A549 (cell line): ENCODE data around the gene DLG2. TPM values are rescaled to one million over a fixed set of nuclear protein-coding genes. Genes with fewer than 3 reads are reported as not detected.

Experiments
- ATAC-seq, 2 experiments: fragments of 200-7000 bp in 1 of 2; fragments of >200 bp in 1 of 2; cut with Nextera tagmentation in 1 of 2; cut with Tn5 transposase in 1 of 2; 3 replicates each; pipeline versions ENCODE4 v1.8.0 to v1.9.1; 2018 to 2020; ENCODE audit warnings: mild to moderate bottlenecking in 1 of 2, moderate library complexity in 1 of 2
- CTCF ChIA-PET: fragments of 300-600 bp; sonication (Branson Sonifier 250); formaldehyde crosslinking; extraction: SDS; loops from one replicate; lab custom pipeline; 2021; ENCODE audit warnings: antibody characterized with exemption, inconsistent platforms; lab: Yijun Ruan, JAX
- POLR2A ChIA-PET: fragments of 350-600 bp; formaldehyde crosslinking; extraction: SDS; loops from one replicate; lab custom pipeline; 2021; ENCODE audit warnings: antibody characterized with exemption, inconsistent platforms; lab: Yijun Ruan, JAX
- DNase-seq, 2 experiments: peaks; one replicate each; pipeline versions ENCODE4 v3.0.0 to v3.0.0-alpha.2; 2011 to 2016; ENCODE audit warnings: low read depth in 1 of 2, low spot score in 1 of 2
- FAIRE-seq: peaks from 2 replicates; lab custom pipeline; 2011; peaks lifted over from hg19 to GRCh38; lab: Jason Lieb, UNC
- H3K27ac ChIP-seq, 2 experiments: fragments of >200 bp; sonication (Bioruptor Twin); formaldehyde crosslinking; 3 replicates each; pipeline ENCODE4 v1.5.1; 2016 to 2017
- H3K4me1 ChIP-seq: fragments of >200 bp; sonication (Bioruptor Twin); formaldehyde crosslinking; 3 replicates; pipeline ENCODE4 v1.6.1; 2016
- H3K4me2 ChIP-seq: fragments of >200 bp; sonication (Bioruptor Twin); formaldehyde crosslinking; 3 replicates; pipeline ENCODE4 v1.6.1; 2016
- H3K4me3 ChIP-seq: fragments of >200 bp; sonication (Bioruptor Twin); formaldehyde crosslinking; 3 replicates; pipeline ENCODE4 v1.5.1; 2016
- H3K9me3 ChIP-seq: fragments of >200 bp; sonication (Bioruptor Twin); formaldehyde crosslinking; 3 replicates; pipeline ENCODE4 v1.6.1; 2016
- CBX8 ChIP-seq: fragments of 200-600 bp; sonication (generic); IDR thresholded peaks from 2 replicates; pipeline ENCODE4 v1.6.1; 2016
- EHMT2 ChIP-seq: fragments of 200-600 bp; sonication (generic); IDR thresholded peaks from 2 replicates; pipeline ENCODE4 v1.6.1; 2016; ENCODE audit warnings: antibody characterized with exemption, low read depth, mild to moderate bottlenecking, moderate library complexity
- FOSB ChIP-seq: fragments of 250-450 bp; sonication (Bioruptor Pico); IDR thresholded peaks from 2 replicates; pipeline ENCODE4 v1.5.0; 2020; ENCODE audit warnings: mild to moderate bottlenecking, moderate library complexity
- FOSL2 ChIP-seq, 2 experiments: fragments of 450-650 bp in 1 of 2; fragments of >200 bp in 1 of 2; sonication (Bioruptor Twin) in 1 of 2; formaldehyde crosslinking; IDR thresholded peaks; 2 replicates each; pipeline versions ENCODE4 v1.5.0 to v1.6.1; 2016 to 2020; ENCODE audit warnings: mild to moderate bottlenecking in 1 of 2, moderate library complexity in 1 of 2
- GATA3 ChIP-seq: IDR thresholded peaks from 2 replicates; pipeline ENCODE4 v1.6.1; 2012; ENCODE audit warnings: borderline replicate concordance
- HOXB13 ChIP-seq: fragments of 250-450 bp; sonication (Bioruptor Pico); IDR thresholded peaks from 2 replicates; pipeline ENCODE4 v1.5.0; 2020; ENCODE audit warnings: low read depth, mild to moderate bottlenecking, moderate library complexity
- HOXB5 ChIP-seq: fragments of 250-450 bp; sonication (Bioruptor Pico); IDR thresholded peaks from 2 replicates; pipeline ENCODE4 v1.5.0; 2020; ENCODE audit warnings: mild to moderate bottlenecking, moderate library complexity
- JUN ChIP-seq, 2 experiments: fragments of >200 bp; sonication (Bioruptor Twin); formaldehyde crosslinking; IDR thresholded peaks; 2 replicates in 1 of 2; 3 replicates in 1 of 2; pipeline ENCODE4 v1.6.1; 2016 to 2017
- JUNB ChIP-seq: fragments of >200 bp; sonication (Bioruptor Twin); formaldehyde crosslinking; IDR thresholded peaks from 2 replicates; pipeline ENCODE4 v1.6.1; 2016
- KDM1A ChIP-seq: fragments of 200-600 bp; sonication (generic); IDR thresholded peaks from 2 replicates; pipeline ENCODE4 v1.6.1; 2016; ENCODE audit warnings: low read depth, mild to moderate bottlenecking
- MAFK ChIP-seq: fragments of 450-650 bp; IDR thresholded peaks from 2 replicates; pipeline ENCODE4 v1.6.1; 2014; ENCODE audit not compliant: partially characterized antibody
- POLR2AphosphoS2 ChIP-seq: conservative IDR thresholded peaks from 2 replicates; pipeline ENCODE4 v1.6.1; 2012; ENCODE audit warnings: low read length, improper control_type of control experiment, inconsistent platforms
- RAD21 ChIP-seq, 2 experiments: fragments of >200 bp in 1 of 2; sonication (Bioruptor Twin) in 1 of 2; formaldehyde crosslinking in 1 of 2; IDR thresholded peaks in 1 of 2; conservative IDR thresholded peaks in 1 of 2; 2 replicates in 1 of 2; 3 replicates in 1 of 2; pipeline ENCODE4 v1.6.1; 2012 to 2018; ENCODE audit warnings: inconsistent platforms in 1 of 2
- RFX5 ChIP-seq: fragments of 450-650 bp; IDR thresholded peaks from 2 replicates; pipeline ENCODE4 v1.7.1; 2014; ENCODE audit warnings: antibody characterized with exemption, mild to moderate bottlenecking, moderate library complexity
- RNF2 ChIP-seq: fragments of 200-600 bp; sonication (generic); IDR thresholded peaks from 2 replicates; pipeline ENCODE4 v1.6.1; 2016; ENCODE audit warnings: low read depth, mild to moderate bottlenecking, antibody characterized with exemption, moderate library complexity, borderline replicate concordance
- SREBF2 ChIP-seq: fragments of 450-650 bp; IDR thresholded peaks from 2 replicates; pipeline ENCODE4 v1.6.1; 2014; ENCODE audit warnings: mild to moderate bottlenecking, moderate library complexity
- TFCP2L1 ChIP-seq: fragments of 250-450 bp; sonication (Bioruptor Pico); IDR thresholded peaks from 2 replicates; pipeline ENCODE4 v1.5.0; 2021; ENCODE audit warnings: mild to moderate bottlenecking
- ZC3H11A ChIP-seq: fragments of 450-650 bp; IDR thresholded peaks from 2 replicates; pipeline ENCODE4 v1.6.1; 2014; ENCODE audit warnings: antibody characterized with exemption, mild to moderate bottlenecking
- ZFP36 ChIP-seq: fragments of 450-650 bp; IDR thresholded peaks from 2 replicates; pipeline ENCODE4 v1.6.1; 2014; ENCODE audit warnings: borderline replicate concordance; ENCODE audit not compliant: partially characterized antibody
- WGBS: methylation state at CpG from one replicate; pipeline ENCODE4 v1.1.6; 2017; ENCODE audit errors: missing lambda C conversion rate; 5-methylcytosine and 5-hydroxymethylcytosine counted together
- polyA plus RNA-seq, 4 experiments: library from polyadenylated mRNA; depleted of rRNA in 3 of 4; stranded (reverse); fragments of >200 nt; fragmentation: RNase III in 1 of 4; extraction: RNeasy Plus Mini Kit Qiagen cat#74134 plus additional on column Dnase treatment in 1 of 4; gene quantifications; 2 replicates in 3 of 4; 3 replicates in 1 of 4; pipeline ENCODE4 v1.2.3, GENCODE V29; 2011 to 2017

DLG2 gene
- polyA plus RNA-seq, 2 of the 4 experiments (the other 2 are of a cell fraction): 0.26 to 0.79 TPM

GRCh38 chr11:83684071-83684470, 1943.1 kb downstream of the DLG2 start:
- Histone ChIP-seq H3K9me3 (no peaks in the 10 kb centered on the region), H3K4me1 (no peaks in the 10 kb centered on the region), H3K4me3 (no peak overlapping the region), H3K27ac (no peak overlapping the region), H3K4me2 (no peak overlapping the region)
- no peak for FAIRE-seq
- no peak for DNase-seq
- POLR2A ChIA-PET: no interaction called here
- TF ChIP-seq ZC3H11A (no peak), SREBF2 (no peak), EHMT2 (no peak), MAFK (no peak)
- CTCF ChIA-PET: no interaction called here
- WGBS: 23% methylated on average over 4 of the region's 4 CpGs
- no peak for ATAC-seq

GRCh38 chr11:83682611-83682973, 1944.6 kb downstream of the DLG2 start:
- POLR2A ChIA-PET: no interaction called here
- 0 out of 6 replicates have a peak, but pooled peaks of 1 of the 2 experiments have one; percentile 34 for ATAC-seq
- CTCF ChIA-PET: interaction anchor here (0.6 to 1.1 kb wide), 2 partner anchors 11 to 43 kb away, joined by 3 to 4 read pairs; no protein-coding TSS in a partner anchor
- Histone ChIP-seq H3K9me3 (no peaks in the 10 kb centered on the region), H3K4me2 (no peak overlapping the region), H3K4me1 (no peaks in the 10 kb centered on the region)
- no peak for FAIRE-seq
- 57% methylated on average over 1 of the region's 1 CpG for WGBS
- no peak for TF ChIP-seq ZC3H11A
- TF ChIP-seq, all 56 proteins: peak for 0
- Histone ChIP-seq H3K4me3 (no peak overlapping the region), H3K27ac (no peak overlapping the region)
- DNase-seq: no peak

- ChIA-PET CTCF (interaction anchor here (0.6 to 1.1 kb wide), 2 partner anchors 12 to 42 kb away, joined by 3 to 4 read pairs; no protein-coding TSS in a partner anchor), POLR2A (no interaction called here)
- whole genome bisulfite sequencing: 10% methylated on average over 10 of the region's 10 CpGs
- no peak for TF ChIP-seq HOXB13
- no peak for TF ChIP-seq ZC3H11A
- TF ChIP-seq EHMT2: no peak
- TF ChIP-seq RNF2: no peak
- TF ChIP-seq GATA3: no peak
- TF ChIP-seq TFCP2L1: no peak
- no peak for TF ChIP-seq CBX8
- TF ChIP-seq KDM1A: no peak
- no peak for TF ChIP-seq MAFK
- TF ChIP-seq POLR2AphosphoS2: no peak
- TF ChIP-seq RAD21 (conservative IDR thresholded peaks at IDR 0.05 in 1 of 2, IDR thresholded peaks at IDR 0.05 in 1 of 2): no peak
- TF ChIP-seq HOXB5 (CRISPR knock-in tag): no peak
- TF ChIP-seq ZFP36: no peak
- no peak for TF ChIP-seq JUNB
- TF ChIP-seq RFX5: no peak
- TF ChIP-seq FOSB (CRISPR knock-in tag): no peak
- TF ChIP-seq, all 56 proteins: peak for 0
- Histone ChIP-seq H3K4me2 (no peak overlapping the region), H3K4me1 (no peaks in the 10 kb centered on the region), H3K27ac (no peak overlapping the region), H3K9me3 (no peaks in the 10 kb centered on the region), H3K4me3 (no peak overlapping the region)
- ATAC-seq (no peak), DNase-seq (no peak), FAIRE-seq (no peak)
These were observed 1945.1 kb downstream of the DLG2 start for GRCh38 chr11:83681906-83682610.

GRCh38 chr11:83681031-83681781, 1945.9 kb downstream of the DLG2 start:
- no peak for ATAC-seq
- Histone ChIP-seq H3K9me3 (no peaks in the 10 kb centered on the region), H3K4me2 (no peak overlapping the region), H3K4me1 (no peaks in the 10 kb centered on the region), H3K4me3 (no peak overlapping the region), H3K27ac (no peak overlapping the region)
- CTCF ChIA-PET: interaction anchor here (1.1 kb wide), 1 partner anchor 12 kb away, joined by 3 read pairs; no protein-coding TSS in a partner anchor
- 60% methylated on average over 15 of the region's 15 CpGs for WGBS
- TF ChIP-seq JUN (IDR thresholded peaks at IDR 0.05): no peak
- TF ChIP-seq FOSB (CRISPR knock-in tag): no peak
- TF ChIP-seq FOSL2 (IDR thresholded peaks at IDR 0.05): no peak
- no peak for TF ChIP-seq FOSL2 (CRISPR knock-in tag; IDR thresholded peaks at IDR 0.05)
- TF ChIP-seq, all 56 proteins: peak for 0
- POLR2A ChIA-PET: no interaction called here
- DNase-seq (no peak), FAIRE-seq (no peak)
